DMS 273 (cell line): ENCODE measurements around the gene NAA80.
A peak's percentile ranks its signal among the peaks of the same experiment; 100 is the strongest.
"Not testable (repeated sequence)": the region's sequence is repeated elsewhere in the genome, so short reads cannot be mapped to it uniquely, and the experiment has no call there.

Source experiments
- DNase-seq: peaks from one replicate; lab custom pipeline; 2025; ENCODE audit not compliant: unreplicated experiment; lab: John Stamatoyannopoulos, UW

Gene NAA80

GRCh38 chr3:50292159-50293078 is 6.8 kb downstream of the NAA80 start, which contains the start of gene IFRD2:
IFRD2 (minus strand) TSS chr3:50292429; CDS start chr3:50292274, 155 bp downstream.
- DNase-seq: peak; percentile 98

- DNase-seq: no peak
Measured at GRCh38 chr3:50290161-50290641, 9.0 kb downstream of the NAA80 start.

DNA sequence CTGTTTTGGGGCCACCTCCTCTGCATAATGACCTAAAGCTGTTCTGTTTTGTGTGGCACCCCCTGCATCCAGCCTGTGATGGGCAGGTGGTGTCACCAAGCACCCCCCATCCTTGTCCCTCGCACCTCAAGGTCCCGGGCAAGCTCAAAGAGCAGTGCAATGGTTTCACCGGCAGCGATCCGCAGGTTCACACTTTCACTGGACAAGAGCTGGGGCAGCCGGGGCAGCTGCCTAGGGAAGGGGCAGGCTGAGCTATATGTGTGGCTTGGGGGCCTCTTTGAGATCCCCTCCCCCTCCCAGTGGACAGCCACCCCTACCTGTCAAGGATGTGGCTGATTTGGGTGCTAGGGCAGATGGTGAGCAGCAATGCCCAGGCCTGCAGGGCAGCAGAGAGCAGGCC is 10.1 kb downstream of the NAA80 start:
- DNase-seq: no peak

GRCh38 chr3:50288387-50289007 is 10.7 kb downstream of the NAA80 start:
- DNase-seq: no peak

DNA sequence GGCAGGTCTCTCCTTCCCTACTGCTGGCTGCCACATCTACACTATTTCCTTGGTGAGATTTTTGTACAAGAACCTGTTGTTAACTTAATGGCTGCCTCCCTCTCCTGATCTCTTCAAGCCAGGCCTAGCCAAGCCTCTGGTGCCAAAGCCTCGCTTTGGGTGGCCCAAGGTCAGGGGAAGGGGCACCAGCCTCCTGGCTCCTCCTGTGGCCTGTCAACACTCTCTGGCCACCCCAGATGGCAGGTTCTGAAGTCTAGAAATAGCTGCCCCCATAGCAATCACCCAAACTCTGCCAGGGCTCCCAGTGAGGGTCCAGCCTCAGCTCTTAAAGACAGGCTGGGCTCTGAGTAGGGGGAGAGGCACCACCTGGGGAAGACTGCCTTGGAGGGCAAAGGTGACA is 11.9 kb downstream of the NAA80 start:
- DNase-seq: no peak

DNA sequence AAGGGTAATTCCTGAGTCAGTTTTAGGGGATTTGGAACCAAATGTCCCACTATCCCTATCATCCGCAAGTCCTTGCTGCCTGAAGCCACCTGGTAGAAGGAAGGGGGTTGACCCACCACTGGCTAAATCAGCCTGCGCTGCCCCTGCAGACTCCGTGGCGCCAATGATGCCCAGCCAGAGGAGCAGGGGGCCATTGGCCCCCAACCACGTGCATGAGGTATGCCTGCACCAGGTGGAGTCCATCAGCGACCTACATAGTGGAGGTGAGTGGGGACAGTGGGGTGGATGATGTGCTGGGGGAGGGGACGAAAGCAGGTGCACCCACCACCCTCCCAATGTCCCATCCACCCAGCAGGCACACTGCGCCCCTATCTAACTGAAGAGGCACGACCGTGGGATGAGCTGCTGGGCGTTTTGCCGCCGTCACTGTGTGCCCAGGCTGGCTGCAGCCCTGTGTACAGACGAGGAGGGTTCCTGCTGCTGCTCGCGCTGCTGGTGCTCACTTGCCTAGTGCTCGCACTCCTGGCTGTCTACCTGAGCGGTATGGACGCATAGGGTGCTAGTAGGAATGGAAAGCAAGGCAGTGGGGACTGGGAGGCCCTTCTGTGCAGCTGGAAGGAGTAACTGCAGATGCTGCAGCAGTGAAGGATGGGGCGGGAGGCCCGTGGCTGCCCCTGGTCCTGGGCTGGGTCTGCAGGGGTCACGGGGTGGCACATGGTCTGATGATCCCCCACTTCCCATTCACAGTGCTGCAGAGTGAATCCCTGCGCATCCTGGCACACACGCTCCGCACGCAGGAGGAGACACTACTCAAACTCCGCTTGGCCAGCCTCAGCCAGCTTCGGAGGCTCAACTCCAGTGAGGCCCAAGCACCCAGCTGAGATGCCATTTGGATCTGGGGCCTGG is 12.6 kb downstream of the NAA80 start:
- no peak for DNase-seq

DNA sequence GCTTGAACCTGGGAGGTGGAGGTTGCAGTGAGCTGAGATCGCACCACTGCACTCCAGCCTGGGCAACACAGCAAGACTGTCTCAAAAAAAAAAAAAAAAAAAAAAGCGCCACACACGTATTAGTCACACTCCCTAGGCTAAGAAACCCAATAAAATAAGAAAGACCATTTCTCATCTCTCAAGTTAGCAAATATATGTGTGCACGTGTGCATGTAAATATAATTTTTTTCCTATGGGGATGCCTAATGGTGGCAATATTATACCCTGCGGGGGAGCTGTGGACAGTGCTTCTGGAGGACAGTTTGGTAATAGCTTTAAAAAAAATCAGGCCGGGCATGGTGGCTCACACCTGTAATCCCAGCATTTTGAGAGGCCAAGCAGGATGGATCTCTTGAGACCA is 15.1 kb downstream of the NAA80 start:
- DNase-seq: not testable (repeated sequence)

- no peak for DNase-seq
Measured at GRCh38 chr3:50279255-50280016, 19.8 kb downstream of the NAA80 start.

- no peak for DNase-seq
Measured at GRCh38 chr3:50278880-50279224, 20.4 kb downstream of the NAA80 start, which contains the start of gene LSMEM2. LSMEM2 (plus strand) TSS chr3:50279087; CDS start chr3:50279114, 27 bp downstream.

DNA sequence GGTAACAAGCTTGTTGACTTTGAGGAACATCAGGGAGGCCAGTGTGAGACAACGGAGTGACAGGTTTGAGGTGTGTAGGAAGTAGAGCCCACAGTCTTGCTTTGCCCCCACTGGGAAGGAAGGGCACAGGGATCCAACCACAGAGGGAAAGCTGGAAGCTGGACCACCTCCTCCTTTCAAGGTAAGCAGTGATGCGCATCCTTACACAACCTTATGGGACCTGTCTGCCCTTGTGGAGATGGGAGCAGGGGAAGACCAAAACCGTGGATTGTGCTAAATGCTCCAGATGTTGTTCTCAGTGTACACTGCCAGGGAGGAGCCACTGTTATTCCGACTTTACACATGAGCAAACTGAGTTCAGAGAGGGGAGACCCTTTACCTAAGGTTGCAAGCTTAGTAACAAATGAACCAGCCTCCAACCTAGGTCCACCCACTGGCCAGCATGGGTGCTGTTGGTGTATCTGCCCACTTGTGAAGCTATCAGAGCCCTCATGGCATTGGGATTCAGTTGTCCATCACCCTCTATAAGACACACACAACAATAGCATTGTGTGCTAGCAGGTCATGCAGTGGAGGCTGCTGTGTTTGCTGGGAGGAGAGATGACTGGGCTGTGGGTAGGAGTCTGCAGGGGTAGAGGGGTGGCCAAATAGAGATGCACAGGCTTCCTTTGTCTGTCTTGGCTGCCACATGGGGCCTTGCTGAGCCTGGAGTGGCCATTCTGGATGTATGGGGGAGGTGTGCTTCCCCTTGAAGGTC is 20.9 kb downstream of the NAA80 start:
- no peak for DNase-seq

DNA sequence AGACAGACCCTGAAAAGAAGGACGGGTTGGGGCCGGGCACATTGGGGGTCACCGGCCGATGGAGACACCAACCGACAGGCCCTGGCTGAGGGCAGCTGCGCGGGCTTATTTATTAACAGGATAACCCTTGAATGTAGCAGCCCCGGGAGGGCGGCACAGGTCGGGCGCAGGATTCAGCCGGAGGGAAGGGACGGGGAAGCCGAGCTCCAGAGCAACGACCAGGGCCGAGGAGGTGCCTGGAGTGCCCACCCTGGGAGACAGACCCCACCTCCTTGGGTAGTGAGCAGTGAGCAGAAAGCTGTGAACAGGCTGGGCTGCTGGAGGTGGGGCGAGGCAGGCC is 22.5 kb downstream of the NAA80 start:
- no peak for DNase-seq

DNA sequence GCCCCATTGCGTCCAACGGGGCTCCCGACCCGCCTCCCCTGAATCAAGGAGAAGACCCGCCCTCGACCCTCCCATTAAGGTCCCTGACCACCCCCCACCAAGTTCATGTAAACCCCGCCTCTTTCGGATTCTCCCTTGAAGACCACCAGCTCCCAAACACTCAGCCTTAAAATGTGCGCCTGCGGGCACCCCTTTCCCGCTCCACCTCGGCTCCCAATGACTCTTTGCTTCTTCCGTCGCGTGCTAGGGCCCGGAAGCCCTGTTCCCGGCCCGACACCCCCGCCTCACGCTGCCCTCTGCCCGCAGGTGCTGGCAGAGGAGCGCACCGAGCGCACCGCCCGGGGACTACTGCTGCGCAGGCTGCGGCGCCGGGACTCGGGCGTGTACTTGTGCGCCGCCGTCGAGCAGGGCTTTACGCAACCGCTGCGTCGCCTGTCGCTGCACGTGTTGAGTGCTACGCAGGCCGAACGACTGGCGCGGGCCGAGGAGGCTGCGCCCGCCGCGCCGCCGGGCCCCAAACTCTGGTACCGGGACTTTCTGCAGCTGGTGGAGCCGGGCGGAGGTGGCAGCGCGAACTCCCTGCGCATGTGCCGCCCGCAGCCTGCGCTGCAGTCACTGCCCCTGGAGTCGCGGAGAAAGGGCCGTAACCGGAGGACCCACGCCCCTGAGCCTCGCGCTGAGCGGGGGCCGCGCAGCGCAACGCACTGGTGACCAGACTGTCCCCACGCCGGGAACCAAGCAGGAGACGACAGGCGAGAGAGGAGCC is 23.0 kb downstream of the NAA80 start:
- no peak for DNase-seq

GRCh38 chr3:50275141-50275995 is 23.8 kb downstream of the NAA80 start:
- no peak for DNase-seq

DNA sequence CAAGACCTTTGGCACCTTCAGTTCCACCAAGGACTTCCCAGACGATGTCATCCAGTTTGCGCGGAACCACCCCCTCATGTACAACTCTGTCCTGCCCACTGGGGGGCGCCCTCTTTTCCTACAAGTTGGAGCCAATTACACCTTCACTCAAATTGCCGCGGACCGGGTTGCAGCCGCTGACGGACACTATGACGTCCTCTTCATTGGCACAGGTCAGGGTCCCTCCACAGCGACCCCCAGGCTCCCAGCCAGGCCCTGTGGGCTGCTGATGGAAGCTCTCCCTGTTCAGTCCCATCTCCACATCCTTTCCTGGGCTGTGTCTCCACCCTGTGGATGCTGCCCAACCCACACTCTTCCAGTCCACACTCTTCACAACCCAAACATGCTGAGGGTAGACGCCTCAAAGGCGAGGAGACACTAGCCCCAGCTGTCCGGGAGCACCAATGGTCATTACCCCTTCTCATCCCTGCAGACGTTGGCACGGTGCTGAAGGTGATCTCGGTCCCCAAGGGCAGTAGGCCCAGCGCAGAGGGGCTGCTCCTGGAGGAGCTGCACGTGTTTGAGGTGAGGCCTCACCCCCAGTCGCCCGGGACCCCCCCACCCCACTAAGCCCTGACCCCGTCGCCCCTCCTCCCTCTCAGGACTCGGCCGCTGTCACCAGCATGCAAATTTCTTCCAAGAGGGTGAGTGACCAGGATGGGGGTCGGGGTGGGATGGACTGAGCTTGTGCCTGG is 24.7 kb downstream of the NAA80 start:
- peak; percentile 73 for DNase-seq

DNA sequence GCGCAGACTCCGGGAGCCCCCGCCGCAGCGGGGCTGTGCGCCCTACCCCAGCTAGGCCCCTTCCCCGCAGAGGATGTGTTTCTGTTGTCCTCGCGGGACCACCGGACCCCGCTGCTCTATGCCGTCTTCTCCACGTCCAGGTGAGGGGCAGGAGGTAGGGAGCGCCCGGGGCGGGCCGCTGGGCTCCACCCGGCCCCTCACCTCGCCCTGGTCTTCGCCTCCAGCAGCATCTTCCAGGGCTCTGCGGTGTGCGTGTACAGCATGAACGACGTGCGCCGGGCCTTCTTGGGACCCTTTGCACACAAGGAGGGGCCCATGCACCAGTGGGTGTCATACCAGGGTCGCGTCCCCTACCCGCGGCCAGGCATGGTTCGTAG is 25.5 kb downstream of the NAA80 start:
- DNase-seq: no peak

DNA sequence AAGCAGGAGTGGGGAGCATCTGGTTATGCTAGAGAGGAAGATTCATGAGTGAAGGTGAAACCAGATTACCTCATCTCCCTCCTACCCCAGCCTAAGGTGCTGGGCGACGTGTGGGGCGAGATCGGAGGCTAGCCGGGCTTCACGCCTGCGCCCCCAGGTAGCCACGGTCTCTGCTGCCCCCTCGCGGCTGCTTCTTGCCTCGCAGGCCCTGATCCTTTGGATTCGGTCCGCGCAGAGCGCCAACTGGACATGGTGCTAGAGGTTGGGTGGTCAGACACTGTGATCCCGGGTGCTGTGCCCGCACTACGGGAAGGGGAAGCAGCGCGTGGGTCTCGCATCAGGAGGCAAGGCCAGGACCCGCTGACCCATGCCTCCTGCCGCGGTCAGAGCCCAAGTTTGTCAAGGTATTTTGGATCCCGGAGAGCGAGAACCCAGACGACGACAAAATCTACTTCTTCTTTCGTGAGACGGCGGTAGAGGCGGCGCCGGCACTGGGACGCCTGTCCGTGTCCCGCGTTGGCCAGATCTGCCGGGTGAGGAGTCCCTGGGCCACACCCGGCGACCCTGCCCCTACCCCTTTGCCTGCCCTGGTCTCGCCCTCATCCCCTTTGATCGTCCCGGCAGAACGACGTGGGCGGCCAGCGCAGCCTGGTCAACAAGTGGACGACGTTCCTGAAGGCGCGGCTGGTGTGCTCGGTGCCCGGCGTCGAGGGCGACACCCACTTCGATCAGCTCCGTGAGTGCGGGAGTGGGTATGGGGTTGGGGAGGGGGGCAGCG is 26.1 kb downstream of the NAA80 start:
- peak; percentile 84 for DNase-seq

GRCh38 chr3:50272538-50272910 is 26.7 kb downstream of the NAA80 start:
- not testable (repeated sequence) for DNase-seq
